SK-N-MC (cell line): Measurements from ENCODE around the gene KLF1.
"Not testable (repeated sequence)": the region's sequence is repeated elsewhere in the genome, so short reads cannot be mapped to it uniquely, and the experiment has no call there.

Experiments
- DNase-seq: peaks from one replicate; pipeline ENCODE4 v3.0.0-alpha.2; 2011; ENCODE audit warnings: low read depth, low spot score
- H3K27ac ChIP-seq: fragments of 200-600 bp; sonication (generic); 2 replicates; pipeline ENCODE4 v1.5.1; 2016; ENCODE audit warnings: mixed run types
- H3K36me3 ChIP-seq: fragments of 200-600 bp; sonication (generic); 2 replicates; pipeline ENCODE4 v1.6.1; 2017; ENCODE audit warnings: antibody characterized with exemption, low read length, mixed read lengths; ENCODE audit not compliant: insufficient read depth
- H3K4me3 ChIP-seq: fragments of 200-600 bp; sonication (generic); 2 replicates; pipeline ENCODE4 v1.5.1; 2016
- H3K9ac ChIP-seq: fragments of 200-600 bp; sonication (generic); 2 replicates; pipeline ENCODE4 v1.8.0; 2017; ENCODE audit warnings: mixed run types, mixed read lengths; ENCODE audit not compliant: insufficient read length
- H3K9me3 ChIP-seq: fragments of 200-600 bp; sonication (generic); 2 replicates; pipeline ENCODE4 v1.6.1; 2017; ENCODE audit warnings: low read depth, mild to moderate bottlenecking, antibody characterized with exemption, low read length, moderate library complexity, mixed read lengths
- EZH2 ChIP-seq: fragments of 200-600 bp; sonication (generic); IDR thresholded peaks from one replicate; pipeline ENCODE4 v1.6.1; 2017; ENCODE audit warnings: antibody characterized with exemption
- FOXP2 ChIP-seq: optimal IDR thresholded peaks from 2 replicates; pipeline ENCODE3; 2011; ENCODE audit warnings: mild to moderate bottlenecking, moderate library complexity; ENCODE audit not compliant: insufficient read depth; ENCODE audit errors: extremely low read length, control extremely low read depth
- POLR2AphosphoS5 ChIP-seq: IDR thresholded peaks from 2 replicates; pipeline ENCODE4 v1.6.1; 2012; ENCODE audit warnings: mild to moderate bottlenecking, low read depth, low read length, borderline replicate concordance

KLF1 gene

DNA sequence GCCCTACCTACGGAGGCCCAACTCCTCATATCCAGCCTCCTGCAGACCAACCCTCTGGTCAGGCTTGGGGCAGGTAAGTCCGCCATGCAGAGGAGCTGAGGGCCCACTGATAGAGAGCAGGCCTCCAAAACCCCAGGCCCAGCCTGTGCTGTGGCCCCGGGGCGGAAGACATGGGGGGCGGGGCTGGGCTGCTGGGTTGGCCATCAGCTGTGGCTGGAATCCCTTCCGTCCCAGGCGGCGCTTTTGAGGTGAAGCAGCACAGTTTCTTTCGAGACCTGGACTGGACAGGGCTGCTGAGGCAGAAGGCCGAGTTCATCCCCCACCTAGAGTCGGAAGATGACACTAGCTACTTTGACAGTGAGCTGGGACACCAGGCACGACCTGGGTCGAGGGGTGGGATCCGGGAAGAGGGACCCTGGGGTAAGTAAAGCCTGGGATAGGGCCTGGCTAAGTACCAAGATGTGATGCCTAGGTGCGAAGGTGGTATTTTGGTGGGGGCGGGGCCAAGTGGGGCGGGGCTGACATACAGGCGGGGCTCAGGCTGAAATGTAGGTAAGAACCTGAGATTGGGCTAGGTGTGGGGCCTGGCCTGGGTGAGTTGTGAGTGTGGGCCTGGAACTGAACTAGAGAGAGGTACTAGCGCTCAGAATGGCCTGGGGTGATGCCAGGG, 21.1 kb downstream of the KLF1 start:
- Histone ChIP-seq H3K9ac (no peak overlapping the region), H3K9me3 (no peaks in the 10 kb centered on the region)

GRCh38 chr19:12864721-12865715, 22.0 kb downstream of the KLF1 start:
- DNase-seq: no peak
- TF ChIP-seq EZH2 (no peak), POLR2AphosphoS5 (no peak), FOXP2 (no peak)
- no peaks in the 10 kb centered on the region; the same call in 1 of the 2 replicates for H3K36me3 ChIP-seq
- no peak overlapping the region for H3K4me3 ChIP-seq
- H3K9me3 ChIP-seq: no peaks in the 10 kb centered on the region
- H3K9ac ChIP-seq: no peak overlapping the region
- no peak overlapping the region for H3K27ac ChIP-seq

More for the DNA sequence above, 21.1 kb downstream of the KLF1 start:
- Histone ChIP-seq H3K4me3 (no peak overlapping the region), H3K36me3 (no peaks in the 10 kb centered on the region), H3K27ac (no peak overlapping the region)
- no peak for DNase-seq
- TF ChIP-seq FOXP2 (no peak), POLR2AphosphoS5 (no peak), EZH2 (no peak)

GRCh38 chr19:12864143-12864542, 22.9 kb downstream of the KLF1 start:
- Histone ChIP-seq H3K9me3 (no peaks in the 10 kb centered on the region), H3K9ac (no peak overlapping the region), H3K27ac (no peak overlapping the region), H3K4me3 (no peak overlapping the region), H3K36me3 (no peaks in the 10 kb centered on the region; the same call in 1 of the 2 replicates)
- no peak for DNase-seq
- TF ChIP-seq POLR2AphosphoS5 (no peak), EZH2 (no peak), FOXP2 (no peak)

DNA sequence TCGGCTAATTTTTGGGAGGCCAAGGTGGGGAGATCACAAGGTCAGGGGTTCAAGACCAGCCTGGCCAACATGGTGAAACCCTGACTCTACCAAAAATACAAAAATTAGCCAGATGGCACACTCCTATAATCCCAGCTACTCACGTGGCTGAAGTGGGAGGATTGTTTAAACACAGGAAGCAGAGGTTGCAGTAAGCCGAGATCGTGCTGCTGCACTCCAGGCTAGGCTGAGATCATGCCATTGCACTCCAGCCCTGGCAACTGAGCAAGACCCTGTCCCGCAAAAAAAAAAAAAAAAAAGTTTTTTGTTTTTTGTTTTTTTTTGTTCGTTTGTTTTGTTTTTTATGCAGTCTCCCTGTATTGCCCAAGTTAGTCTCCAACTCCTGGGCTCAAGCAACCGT, 27.5 kb downstream of the KLF1 start:
- H3K36me3 ChIP-seq: peaks cover 5% of the 10 kb centered on the region; the same call in 1 of the 2 replicates
- H3K4me3 ChIP-seq: no peak overlapping the region
- H3K9ac ChIP-seq: no peak overlapping the region
- TF ChIP-seq FOXP2 (no peak), POLR2AphosphoS5 (no peak), EZH2 (no peak)
- no peak overlapping the region for H3K27ac ChIP-seq
- DNase-seq: no peak
- H3K9me3 ChIP-seq: no peaks in the 10 kb centered on the region

GRCh38 chr19:12858041-12858928, 28.7 kb downstream of the KLF1 start:
- no peak overlapping the region for H3K4me3 ChIP-seq
- peaks cover 9% of the 10 kb centered on the region; the same call in 1 of the 2 replicates for H3K36me3 ChIP-seq
- no peak overlapping the region for H3K27ac ChIP-seq
- DNase-seq: no peak
- no peak for TF ChIP-seq FOXP2
- no peak for TF ChIP-seq EZH2
- no peak for TF ChIP-seq POLR2AphosphoS5
- no peak overlapping the region for H3K9ac ChIP-seq
- no peaks in the 10 kb centered on the region for H3K9me3 ChIP-seq

DNA sequence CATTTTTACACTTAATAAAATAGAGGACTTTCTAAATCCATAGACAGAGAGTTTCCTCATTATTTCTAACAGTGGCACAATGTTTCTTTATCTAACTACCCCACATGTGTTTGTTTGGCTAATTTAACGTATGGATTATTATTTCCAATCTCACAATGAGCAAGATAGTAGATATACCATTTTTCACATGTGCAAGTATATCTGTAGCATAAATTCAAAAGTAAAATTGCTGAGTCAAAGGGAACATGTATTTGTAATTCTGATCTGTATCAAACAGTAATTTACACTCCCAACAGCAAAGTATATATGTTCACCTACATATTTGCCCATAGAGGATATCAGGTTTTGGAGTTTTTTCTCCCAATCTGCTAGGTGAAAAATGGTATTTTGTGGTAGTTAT, 30.3 kb downstream of the KLF1 start:
- Histone ChIP-seq H3K9me3 (no peaks in the 10 kb centered on the region), H3K27ac (no peak overlapping the region), H3K9ac (no peak overlapping the region), H3K36me3 (peaks cover 9% of the 10 kb centered on the region; the same call in 1 of the 2 replicates), H3K4me3 (no peak overlapping the region)
- no peak for TF ChIP-seq FOXP2
- TF ChIP-seq POLR2AphosphoS5: no peak
- TF ChIP-seq EZH2: no peak
- no peak for DNase-seq

- peak overlapping the region; percentile 23; the same call in 1 of the 2 replicates for H3K4me3 ChIP-seq
- H3K9ac ChIP-seq: no peak overlapping the region
- no peak for DNase-seq
- no peak for TF ChIP-seq FOXP2
- no peak for TF ChIP-seq POLR2AphosphoS5
- no peak for TF ChIP-seq EZH2
- H3K36me3 ChIP-seq: peaks cover 4% of the 10 kb centered on the region; the same call in 1 of the 2 replicates
- H3K27ac ChIP-seq: no peak overlapping the region
- H3K9me3 ChIP-seq: no peaks in the 10 kb centered on the region
Measured at GRCh38 chr19:12847159-12848139, 39.6 kb downstream of the KLF1 start.

DNA sequence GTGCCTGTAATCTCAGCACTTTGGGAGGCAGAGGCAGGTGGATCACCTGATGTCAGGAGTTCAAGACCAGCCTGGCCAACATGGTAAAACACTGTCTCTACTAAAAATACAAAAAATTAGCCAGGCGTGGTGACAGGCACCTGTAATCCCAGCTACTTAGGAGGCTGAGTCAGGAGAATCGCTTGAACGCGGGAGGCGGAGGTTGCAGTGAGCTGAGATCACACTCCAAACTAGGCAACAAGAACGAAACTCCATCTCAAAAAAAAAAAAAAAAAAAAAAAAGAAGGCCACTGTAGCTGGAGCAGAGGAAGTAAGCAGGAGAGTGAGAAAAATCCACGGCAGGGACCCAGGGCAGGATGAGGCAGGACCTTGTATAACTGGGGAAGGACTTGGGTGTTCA, 40.4 kb downstream of the KLF1 start:
- not testable (repeated sequence) for H3K27ac ChIP-seq, H3K4me3 ChIP-seq, H3K9ac ChIP-seq, H3K36me3 ChIP-seq, DNase-seq, H3K9me3 ChIP-seq
